Heart left ventricle (tissue), 16 donors: ENCODE data around the gene UBA7. TPM values are rescaled to one million over a fixed set of nuclear protein-coding genes. Genes with fewer than 3 reads are reported as not detected.

ENCODE experiments used
- ATAC-seq, 4 donors: fragments of 200-7000 bp; cut with Tn5 transposase; one replicate each; pipeline ENCODE4 v1.9.1; 2020 to 2022; ENCODE audit warnings: moderate library complexity in 4 of 4, mild to moderate bottlenecking in 3 of 4, moderate number of reproducible peaks in 1 of 4
- DNase-seq, 5 donors: peaks; one replicate each; pipeline ENCODE4 v3.0.0-alpha.2; 2020
- H3K27ac ChIP-seq, 12 donors: fragments of 200-600 bp; sonication (generic) in 4 of 12; one replicate each; pipeline versions ENCODE4 v1.5.0 to v1.8.0; 2016 to 2022; ENCODE audit warnings: mild to moderate bottlenecking in 2 of 12
- H3K27me3 ChIP-seq, 9 donors: fragments of 200-600 bp; sonication (generic) in 2 of 9; one replicate each; pipeline versions ENCODE4 v1.5.1 to v1.8.0; 2016 to 2022; ENCODE audit warnings: mild to moderate bottlenecking in 3 of 9
- H3K36me3 ChIP-seq, 9 donors: fragments of 200-600 bp; sonication (generic) in 2 of 9; one replicate each; pipeline versions ENCODE4 v1.5.0 to v1.8.0; 2018 to 2022; ENCODE audit warnings: mild to moderate bottlenecking in 2 of 9
- H3K4me1 ChIP-seq, 12 donors: fragments of 200-600 bp; sonication (generic) in 4 of 12; one replicate each; pipeline versions ENCODE4 v1.5.0 to v1.8.0; 2016 to 2022; ENCODE audit warnings: mild to moderate bottlenecking in 3 of 12
- H3K4me3 ChIP-seq, 12 donors: fragments of 200-600 bp; sonication (generic) in 4 of 12; one replicate each; pipeline versions ENCODE4 v1.5.0 to v1.8.0; 2017 to 2022; ENCODE audit warnings: mild to moderate bottlenecking in 9 of 12, moderate library complexity in 4 of 12
- H3K9me3 ChIP-seq, 12 donors: fragments of 200-600 bp; sonication (generic) in 4 of 12; one replicate each; pipeline versions ENCODE4 v1.5.0 to v1.8.0; 2016 to 2022; ENCODE audit warnings: mild to moderate bottlenecking in 1 of 12
- CTCF ChIP-seq, 12 donors: fragments of 200-600 bp; sonication (generic) in 4 of 12; IDR thresholded peaks; one replicate each; pipeline versions ENCODE4 v1.5.0 to v1.8.0; 2018 to 2022; ENCODE audit warnings: antibody characterized with exemption in 12 of 12, mild to moderate bottlenecking in 5 of 12
- POLR2A ChIP-seq, 2 donors: fragments of 450-650 bp; IDR thresholded peaks; one replicate each; pipeline ENCODE4 v1.6.1; 2017; ENCODE audit warnings: antibody characterized with exemption in 2 of 2, mild to moderate bottlenecking in 2 of 2, moderate library complexity in 2 of 2
- WGBS, 4 donors: extraction: QIAGEN DNeasy Blood & Tissue Kit in 2 of 4; methylation state at CpG; one replicate each; pipeline versions ENCODE4 v1.1.5 to v1.1.7; 2013 to 2018; 5-methylcytosine and 5-hydroxymethylcytosine counted together
- intact Hi-C, 10 donors: fragments of 100-400 bp; cut with DNase I; formaldehyde crosslinking; loops; one replicate each; pipeline versions ENCODE4 v1.11.1 to v1.14.2; 2022
- polyA plus RNA-seq, 2 donors: library from polyadenylated mRNA; stranded (reverse); fragments of 200-250 nt; gene quantifications; one replicate each; pipeline ENCODE4 v1.2.3, GENCODE V29; 2013
- total RNA-seq, 9 donors: library from RNA; depleted of rRNA in 2 of 9; stranded (reverse); fragments of >200 nt in 2 of 9; fragmentation: NEBNext Ultra II Directional in 3 of 9; extraction: Animal tissue kit (Norgen Biotek cat#: 25700) in 3 of 9; gene quantifications; one replicate each; pipeline versions ENCODE4 v1.1.0 to v1.2.4, GENCODE V29; 2016 to 2023
- donor health status: ischemic (EF 13 %, LVEDD 7.1; RV severe dilation, severe dysfunction).
- donor health status: healthy with polysubstance abuse.
- donor health status: DM: no; HTN: yes; CAD: no.
- donor health status: DM: no; HTN: no; CAD: no.
- donor health status: ischemic (EF 25% LVEDD 6.9; RV normal size, moderate dysfunction).
- donor health status: ischemic (EF 25% LVEDD 5.7; RV mildly dilated, moderate dysfunction).
- donor health status: healthy.
- donor health status: DM: yes; HTN: yes; CAD: no.
- donor health status: ischemic (EF 35%, LVEDD 5.7; RV mildly dilated, moderate dysfunction).
- donor health status: nonischemic (EF 11% LVEDD 7.7; RV severe dilation, severe dysfunction).
- donor health status: DM: yes; HTN: yes; CAD: no.
- donor health status: PGD.
- donor health status: ischemic (EF 29% LVEDD 5.4; RV normal size, mild dysfunction).
- donor health status: nonischemic (EF 23%, LVEDD 6.1; RV moderate dilation, normal function).

The UBA7 gene
- total and polyA plus RNA-seq, 11 donors = 8.5 to 72.1 (median 22.1) TPM

- 78 to 96% (median 89%) methylated on average over 5 of the region's 5 CpGs for WGBS, 4 donors
- no peak for TF ChIP-seq CTCF (IDR thresholded peaks at IDR 0.05)
- no peak for TF ChIP-seq POLR2A (IDR thresholded peaks at IDR 0.05)
- H3K36me3 ChIP-seq = peaks cover 0 to 15% (median 0%) of the 10 kb centered on the region in 9 donors
- no peaks in the 10 kb centered on the region for H3K9me3 ChIP-seq
- no peak overlapping the region for H3K4me3 ChIP-seq
- no peak overlapping the region for H3K27ac ChIP-seq
- intact Hi-C loops = loop anchor here in 9 of 10 donors (5.0 to 10.0 kb wide), 5 partner anchors 58 to 240 kb away; partner anchors contain the start of genes MST1R (in 3 of the 9) and RBM5 (in 1 of the 9)
- DNase-seq (no peak), ATAC-seq (no peak)
- H3K4me1 ChIP-seq = peaks cover 5 to 26% (median 17%) of the 10 kb centered on the region in 12 donors
- H3K27me3 ChIP-seq = no peaks in the 10 kb centered on the region
Observed at GRCh38 chr3:49844464-49845183, 30.9 kb upstream of the UBA7 start.

DNA sequence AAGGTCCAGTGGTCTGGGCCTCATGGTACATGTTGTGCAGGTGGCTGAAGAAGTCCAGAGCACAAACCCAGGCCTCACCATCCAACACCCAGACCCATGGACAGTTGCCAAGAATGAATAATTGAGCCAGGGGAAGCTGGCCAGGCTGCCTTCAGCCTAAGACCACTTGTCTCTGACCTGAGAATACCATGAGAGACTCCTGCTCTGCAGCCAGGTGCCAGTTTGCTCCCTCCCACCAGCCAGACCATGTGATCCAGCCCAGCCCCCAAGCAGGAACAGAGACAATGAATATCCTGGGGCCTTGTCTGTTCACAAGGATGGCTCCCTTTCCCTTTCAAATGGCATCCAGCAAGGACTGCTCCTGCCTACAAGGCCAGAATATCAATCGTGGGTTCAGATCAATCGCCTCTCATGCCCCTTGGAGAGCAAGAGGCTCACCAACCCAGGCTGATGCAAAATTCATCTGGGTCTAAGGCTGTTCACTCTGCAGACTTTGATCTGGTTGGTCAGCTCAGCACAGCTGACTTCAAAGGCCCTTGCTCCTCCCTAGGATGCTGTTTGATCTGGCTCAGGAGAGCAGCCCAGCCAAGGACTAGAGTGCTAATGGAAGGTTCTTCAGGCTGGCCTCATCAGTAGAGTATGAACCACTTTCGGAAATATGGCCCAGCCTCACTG, 29.2 kb upstream of the UBA7 start:
- TF ChIP-seq CTCF (IDR thresholded peaks at IDR 0.05) (no peak), POLR2A (IDR thresholded peaks at IDR 0.05) (no peak)
- no peak for ATAC-seq
- Histone ChIP-seq H3K27me3 (no peaks in the 10 kb centered on the region), H3K9me3 (no peaks in the 10 kb centered on the region), H3K36me3 (peaks cover 0 to 15% (median 0%) of the 10 kb centered on the region in 9 donors), H3K27ac (no peak overlapping the region), H3K4me3 (no peak overlapping the region), H3K4me1 (peaks cover 5 to 34% (median 23%) of the 10 kb centered on the region in 12 donors)
- intact Hi-C loops = loop anchor here in 9 of 10 donors (5.0 to 10.0 kb wide), 5 partner anchors 59 to 242 kb away; partner anchors contain the start of genes MST1R (in 3 of the 9) and RBM5 (in 1 of the 9)
- DNase-seq = peak in 1 of 5 donors; percentile 37
- WGBS, 4 donors = 93 to 95% (median 94%) methylated on average over 3 of the region's 3 CpGs

GRCh38 chr3:49841806-49842205, 28.1 kb upstream of the UBA7 start:
- DNase-seq (no peak), ATAC-seq (no peak)
- Histone ChIP-seq H3K9me3 (no peaks in the 10 kb centered on the region), H3K27ac (peak overlapping the region in 1 of 12 donors; percentile 33), H3K4me3 (no peak overlapping the region), H3K27me3 (no peaks in the 10 kb centered on the region), H3K36me3 (peaks cover 0 to 11% (median 0%) of the 10 kb centered on the region in 9 donors), H3K4me1 (peaks cover 5 to 34% (median 23%) of the 10 kb centered on the region in 12 donors)
- WGBS, 4 donors = 92 to 95% (median 94%) methylated on average over 7 of the region's 7 CpGs
- TF ChIP-seq CTCF (IDR thresholded peaks at IDR 0.05) = no peak
- no peak for TF ChIP-seq POLR2A (IDR thresholded peaks at IDR 0.05)
- intact Hi-C loops = loop anchor here (2.0 to 10.0 kb wide), 6 partner anchors 60 to 243 kb away; partner anchors contain the start of genes MST1R (in 3 of the 10) and RBM5 (in 1 of the 10)
